Measurements from ENCODE around the gene FHIP1B.

FHIP1B gene

GRCh38 chr11:6214530-6214929 lies 19.9 kb downstream of the FHIP1B start:
- Histone ChIP-seq H2BK5ac (ENCODE audit: low read depth, low read length, poor library complexity) (no peak overlapping the region), H2BK12ac (ENCODE audit: low read length) (no peak overlapping the region), H4K91ac (ENCODE audit: low read depth, low read length) (no peak overlapping the region), H2BK120ac (ENCODE audit: insufficient read depth, low read length, poor library complexity) (no peak overlapping the region), H3K4me3 (ENCODE audit: low read depth, low read length) (no peak overlapping the region), H3K4me2 (ENCODE audit: low read length) (no peak overlapping the region), H3K9me3 (ENCODE audit: insufficient read depth, low read depth, low read length) (peaks cover 3% of the 10 kb centered on the region), H3K79me1 (ENCODE audit: low read length) (peaks cover 4% of the 10 kb centered on the region), H3K79me2 (ENCODE audit: control insufficient read depth, insufficient read depth, low read length, poor library complexity) (no peaks in the 10 kb centered on the region), H2AFZ (ENCODE audit: insufficient read depth, low read length, poor library complexity) (no peak overlapping the region), H4K8ac (ENCODE audit: low read depth, low read length) (no peak overlapping the region), H4K12ac (ENCODE audit: low read depth, low read length) (no peak overlapping the region), H3K27me3 (ENCODE audit: insufficient read depth, low read length) (no peaks in the 10 kb centered on the region), H3K36me3 (ENCODE audit: control insufficient read depth in 1 of 2, insufficient read depth in 2 of 2, low read length in 2 of 2) (peaks cover 41 to 57% of the 10 kb centered on the region in 2 experiments), H3K4me1 (ENCODE audit: control insufficient read depth in 1 of 2, insufficient read depth in 2 of 2, low read length in 2 of 2) (peaks cover 11 to 12% of the 10 kb centered on the region in 2 experiments), H3K4ac (ENCODE audit: low read depth, low read length) (no peak overlapping the region), H3K18ac (ENCODE audit: low read length) (no peak overlapping the region), H3K9ac (ENCODE audit: low read length) (no peak overlapping the region), H3K14ac (ENCODE audit: low read length) (no peak overlapping the region), H2AK5ac (ENCODE audit: low read length) (no peak overlapping the region), H3K27ac (ENCODE audit: low read depth, low read length) (no peak overlapping the region), H3K23ac (ENCODE audit: low read length) (no peak overlapping the region)
- no peak for DNase-seq
- no CpG with 5 or more reads among the region's 10 CpGs for WGBS (ENCODE audit: extremely low coverage, insufficient coverage, insufficient read length)

GRCh38 chr11:6210274-6210955 lies 24.0 kb downstream of the FHIP1B start:
- H2AFZ ChIP-seq (ENCODE audit: insufficient read depth, low read length, poor library complexity) = no peak overlapping the region
- no peak overlapping the region for H3K23ac ChIP-seq (ENCODE audit: low read length)
- no peak for DNase-seq
- H3K79me2 ChIP-seq (ENCODE audit: control insufficient read depth, insufficient read depth, low read length, poor library complexity) = no peaks in the 10 kb centered on the region
- no peak overlapping the region for H3K14ac ChIP-seq (ENCODE audit: low read length)
- H4K91ac ChIP-seq (ENCODE audit: low read depth, low read length) = no peak overlapping the region
- no peak overlapping the region for H3K4me3 ChIP-seq (ENCODE audit: low read depth, low read length)
- H2AK5ac ChIP-seq (ENCODE audit: low read length) = no peak overlapping the region
- no peak overlapping the region for H3K18ac ChIP-seq (ENCODE audit: low read length)
- H3K9ac ChIP-seq (ENCODE audit: low read length) = no peak overlapping the region
- peaks cover 3% of the 10 kb centered on the region for H3K9me3 ChIP-seq (ENCODE audit: insufficient read depth, low read depth, low read length)
- no peak overlapping the region for H3K4ac ChIP-seq (ENCODE audit: low read depth, low read length)
- H3K36me3 ChIP-seq (ENCODE audit: control insufficient read depth in 1 of 2, insufficient read depth in 2 of 2, low read length in 2 of 2) = peaks cover 28 to 46% of the 10 kb centered on the region in 2 experiments
- H2BK5ac ChIP-seq (ENCODE audit: low read depth, low read length, poor library complexity) = no peak overlapping the region
- H3K27me3 ChIP-seq (ENCODE audit: insufficient read depth, low read length) = no peaks in the 10 kb centered on the region
- H3K4me2 ChIP-seq (ENCODE audit: low read length) = no peak overlapping the region
- H3K79me1 ChIP-seq (ENCODE audit: low read length) = no peaks in the 10 kb centered on the region
- H4K12ac ChIP-seq (ENCODE audit: low read depth, low read length) = no peak overlapping the region
- no peak overlapping the region for H2BK120ac ChIP-seq (ENCODE audit: insufficient read depth, low read length, poor library complexity)
- no peak overlapping the region for H3K27ac ChIP-seq (ENCODE audit: low read depth, low read length)
- WGBS (ENCODE audit: extremely low coverage, insufficient coverage, insufficient read length) = no CpG with 5 or more reads among the region's 9 CpGs
- no peak overlapping the region for H4K8ac ChIP-seq (ENCODE audit: low read depth, low read length)
- H3K4me1 ChIP-seq (ENCODE audit: control insufficient read depth in 1 of 2, insufficient read depth in 2 of 2, low read length in 2 of 2) = no peaks in the 10 kb centered on the region
- H2BK12ac ChIP-seq (ENCODE audit: low read length) = no peak overlapping the region

- no CpG with 5 or more reads among the region's 12 CpGs for WGBS (ENCODE audit: extremely low coverage, insufficient coverage, insufficient read length)
- Histone ChIP-seq H3K14ac (ENCODE audit: low read length) (no peak overlapping the region), H3K4me3 (ENCODE audit: low read depth, low read length) (peak overlapping the region; percentile 2), H4K12ac (ENCODE audit: low read depth, low read length) (no peak overlapping the region), H3K36me3 (ENCODE audit: control insufficient read depth in 1 of 2, insufficient read depth in 2 of 2, low read length in 2 of 2) (peaks cover 28 to 45% of the 10 kb centered on the region in 2 experiments), H3K79me1 (ENCODE audit: low read length) (no peaks in the 10 kb centered on the region), H2AFZ (ENCODE audit: insufficient read depth, low read length, poor library complexity) (no peak overlapping the region), H2BK12ac (ENCODE audit: low read length) (no peak overlapping the region), H3K9me3 (ENCODE audit: insufficient read depth, low read depth, low read length) (peaks cover 3% of the 10 kb centered on the region), H3K4me1 (ENCODE audit: control insufficient read depth in 1 of 2, insufficient read depth in 2 of 2, low read length in 2 of 2) (no peaks in the 10 kb centered on the region), H3K79me2 (ENCODE audit: control insufficient read depth, insufficient read depth, low read length, poor library complexity) (no peaks in the 10 kb centered on the region), H2BK120ac (ENCODE audit: insufficient read depth, low read length, poor library complexity) (no peak overlapping the region), H4K91ac (ENCODE audit: low read depth, low read length) (no peak overlapping the region), H3K27me3 (ENCODE audit: insufficient read depth, low read length) (no peaks in the 10 kb centered on the region), H2AK5ac (ENCODE audit: low read length) (no peak overlapping the region), H3K18ac (ENCODE audit: low read length) (no peak overlapping the region), H3K9ac (ENCODE audit: low read length) (no peak overlapping the region), H4K8ac (ENCODE audit: low read depth, low read length) (no peak overlapping the region), H3K4ac (ENCODE audit: low read depth, low read length) (no peak overlapping the region), H3K4me2 (ENCODE audit: low read length) (no peak overlapping the region), H3K23ac (ENCODE audit: low read length) (no peak overlapping the region), H2BK5ac (ENCODE audit: low read depth, low read length, poor library complexity) (no peak overlapping the region), H3K27ac (ENCODE audit: low read depth, low read length) (no peak overlapping the region)
- DNase-seq = no peak
These were observed 24.6 kb downstream of the FHIP1B start for GRCh38 chr11:6209801-6210200.

- Histone ChIP-seq H3K4ac (ENCODE audit: low read depth, low read length) (no peak overlapping the region), H2BK12ac (ENCODE audit: low read length) (no peak overlapping the region), H2BK5ac (ENCODE audit: low read depth, low read length, poor library complexity) (no peak overlapping the region), H3K4me3 (ENCODE audit: low read depth, low read length) (no peak overlapping the region), H3K9me3 (ENCODE audit: insufficient read depth, low read depth, low read length) (peaks cover 3% of the 10 kb centered on the region), H3K23ac (ENCODE audit: low read length) (no peak overlapping the region), H2AK5ac (ENCODE audit: low read length) (no peak overlapping the region), H3K27me3 (ENCODE audit: insufficient read depth, low read length) (no peaks in the 10 kb centered on the region), H4K8ac (ENCODE audit: low read depth, low read length) (no peak overlapping the region), H3K14ac (ENCODE audit: low read length) (no peak overlapping the region), H3K18ac (ENCODE audit: low read length) (no peak overlapping the region), H4K12ac (ENCODE audit: low read depth, low read length) (no peak overlapping the region), H3K9ac (ENCODE audit: low read length) (no peak overlapping the region), H3K36me3 (ENCODE audit: control insufficient read depth in 1 of 2, insufficient read depth in 2 of 2, low read length in 2 of 2) (peaks cover 20 to 32% of the 10 kb centered on the region in 2 experiments), H3K79me2 (ENCODE audit: control insufficient read depth, insufficient read depth, low read length, poor library complexity) (no peaks in the 10 kb centered on the region), H3K27ac (ENCODE audit: low read depth, low read length) (no peak overlapping the region), H4K91ac (ENCODE audit: low read depth, low read length) (no peak overlapping the region), H2AFZ (ENCODE audit: insufficient read depth, low read length, poor library complexity) (no peak overlapping the region), H2BK120ac (ENCODE audit: insufficient read depth, low read length, poor library complexity) (no peak overlapping the region), H3K79me1 (ENCODE audit: low read length) (no peaks in the 10 kb centered on the region), H3K4me2 (ENCODE audit: low read length) (no peak overlapping the region), H3K4me1 (ENCODE audit: control insufficient read depth in 1 of 2, insufficient read depth in 2 of 2, low read length in 2 of 2) (no peaks in the 10 kb centered on the region)
- WGBS (ENCODE audit: extremely low coverage, insufficient coverage, insufficient read length) = no CpG with 5 or more reads among the region's 3 CpGs
- DNase-seq = no peak
These were observed 27.8 kb downstream of the FHIP1B start for GRCh38 chr11:6206456-6207180.

All from trophoblast cell (in vitro differentiated cells and primary cell).